ENCODE data around the gene KRT75. TPM values are rescaled to one million over a fixed set of nuclear protein-coding genes. Genes with fewer than 3 reads are reported as not detected.

Gene KRT75
- total RNA-seq, 1 experiment from 2014 or later, result not detected

GRCh38 chr12:52436000-52436827 lies 2.0 kb upstream of the KRT75 start:
- no peak for DNase-seq
- no peaks in the 10 kb centered on the region for H3K36me3 ChIP-seq (replicated peaks; ENCODE audit: control insufficient read depth, insufficient read depth, low read length)
- H3K27me3 ChIP-seq (ENCODE audit: control insufficient read depth, insufficient read depth, low read length), result no peaks in the 10 kb centered on the region; the same call in 1 of the 2 replicates
- H3K4me3 ChIP-seq (ENCODE audit: insufficient read depth, low read depth, low read length), result no peak overlapping the region

GRCh38 chr12:52435659-52435999 lies 1.5 kb upstream of the KRT75 start:
- no peaks in the 10 kb centered on the region for H3K36me3 ChIP-seq (replicated peaks; ENCODE audit: control insufficient read depth, insufficient read depth, low read length)
- DNase-seq, result no peak
- H3K27me3 ChIP-seq (ENCODE audit: control insufficient read depth, insufficient read depth, low read length), result no peaks in the 10 kb centered on the region; the same call in 1 of the 2 replicates
- H3K4me3 ChIP-seq (ENCODE audit: insufficient read depth, low read depth, low read length), result no peak overlapping the region

- H3K4me3 ChIP-seq (ENCODE audit: insufficient read depth, low read depth, low read length), result no peak overlapping the region
- DNase-seq, result no peak
- H3K36me3 ChIP-seq (replicated peaks; ENCODE audit: control insufficient read depth, insufficient read depth, low read length), result no peaks in the 10 kb centered on the region
- H3K27me3 ChIP-seq (ENCODE audit: control insufficient read depth, insufficient read depth, low read length), result no peaks in the 10 kb centered on the region; the same call in 1 of the 2 replicates
Observed at GRCh38 chr12:52434760-52435530, 774 bp upstream of the KRT75 start.

GRCh38 chr12:52433501-52434080 lies 580 bp downstream of the KRT75 start:
- no peak for DNase-seq
- H3K36me3 ChIP-seq (replicated peaks; ENCODE audit: control insufficient read depth, insufficient read depth, low read length), result no peaks in the 10 kb centered on the region

GRCh38 chr12:52432559-52433207 lies 1.5 kb downstream of the KRT75 start:
- no peak for DNase-seq
- Histone ChIP-seq H3K36me3 (replicated peaks; ENCODE audit: control insufficient read depth, insufficient read depth, low read length) (no peaks in the 10 kb centered on the region), H3K4me3 (ENCODE audit: insufficient read depth, low read depth, low read length) (no peak overlapping the region), H3K27me3 (ENCODE audit: control insufficient read depth, insufficient read depth, low read length) (no peaks in the 10 kb centered on the region)

More at GRCh38 chr12:52433501-52434080, 580 bp downstream of the KRT75 start:
- Histone ChIP-seq H3K27me3 (ENCODE audit: control insufficient read depth, insufficient read depth, low read length) (no peaks in the 10 kb centered on the region), H3K4me3 (ENCODE audit: insufficient read depth, low read depth, low read length) (no peak overlapping the region)

GRCh38 chr12:52428121-52428520 lies 6.0 kb downstream of the KRT75 start:
- no peak for DNase-seq
- H3K36me3 ChIP-seq (replicated peaks; ENCODE audit: control insufficient read depth, insufficient read depth, low read length), result no peaks in the 10 kb centered on the region
- H3K27me3 ChIP-seq (ENCODE audit: control insufficient read depth, insufficient read depth, low read length), result no peaks in the 10 kb centered on the region
- no peak overlapping the region for H3K4me3 ChIP-seq (ENCODE audit: insufficient read depth, low read depth, low read length)

- no peak for DNase-seq
- Histone ChIP-seq H3K36me3 (replicated peaks; ENCODE audit: control insufficient read depth, insufficient read depth, low read length) (no peaks in the 10 kb centered on the region), H3K27me3 (ENCODE audit: control insufficient read depth, insufficient read depth, low read length) (no peaks in the 10 kb centered on the region), H3K4me3 (ENCODE audit: insufficient read depth, low read depth, low read length) (no peak overlapping the region)
Observed at GRCh38 chr12:52427083-52427482, 7.1 kb downstream of the KRT75 start.

GRCh38 chr12:52426034-52426433 lies 8.1 kb downstream of the KRT75 start:
- no peak for DNase-seq
- Histone ChIP-seq H3K27me3 (ENCODE audit: control insufficient read depth, insufficient read depth, low read length) (no peaks in the 10 kb centered on the region), H3K4me3 (ENCODE audit: insufficient read depth, low read depth, low read length) (no peak overlapping the region), H3K36me3 (replicated peaks; ENCODE audit: control insufficient read depth, insufficient read depth, low read length) (no peaks in the 10 kb centered on the region)

- Histone ChIP-seq H3K27me3 (ENCODE audit: control insufficient read depth, insufficient read depth, low read length) (no peaks in the 10 kb centered on the region), H3K4me3 (ENCODE audit: insufficient read depth, low read depth, low read length) (no peak overlapping the region), H3K36me3 (replicated peaks; ENCODE audit: control insufficient read depth, insufficient read depth, low read length) (no peaks in the 10 kb centered on the region)
- no peak for DNase-seq
Observed at GRCh38 chr12:52425466-52425865, 8.7 kb downstream of the KRT75 start.

GRCh38 chr12:52423661-52424500 lies 10.3 kb downstream of the KRT75 start:
- DNase-seq, result no peak
- H3K36me3 ChIP-seq (replicated peaks; ENCODE audit: control insufficient read depth, insufficient read depth, low read length), result no peaks in the 10 kb centered on the region
- no peaks in the 10 kb centered on the region for H3K27me3 ChIP-seq (ENCODE audit: control insufficient read depth, insufficient read depth, low read length)
- H3K4me3 ChIP-seq (ENCODE audit: insufficient read depth, low read depth, low read length), result no peak overlapping the region

- no peaks in the 10 kb centered on the region for H3K36me3 ChIP-seq (replicated peaks; ENCODE audit: control insufficient read depth, insufficient read depth, low read length)
- no peak overlapping the region for H3K4me3 ChIP-seq (ENCODE audit: insufficient read depth, low read depth, low read length)
- DNase-seq, result no peak
- no peaks in the 10 kb centered on the region for H3K27me3 ChIP-seq (ENCODE audit: control insufficient read depth, insufficient read depth, low read length)
Observed at GRCh38 chr12:52423035-52423434, 11.1 kb downstream of the KRT75 start.

GRCh38 chr12:52419656-52420055 lies 14.5 kb downstream of the KRT75 start:
- DNase-seq, result no peak
- H3K27me3 ChIP-seq (ENCODE audit: control insufficient read depth, insufficient read depth, low read length), result no peaks in the 10 kb centered on the region
- H3K36me3 ChIP-seq (replicated peaks; ENCODE audit: control insufficient read depth, insufficient read depth, low read length), result no peaks in the 10 kb centered on the region
- H3K4me3 ChIP-seq (ENCODE audit: insufficient read depth, low read depth, low read length), result no peak overlapping the region

GRCh38 chr12:52418576-52419110 lies 15.5 kb downstream of the KRT75 start:
- H3K36me3 ChIP-seq (replicated peaks; ENCODE audit: control insufficient read depth, insufficient read depth, low read length), result no peaks in the 10 kb centered on the region
- DNase-seq, result no peak
- H3K27me3 ChIP-seq (ENCODE audit: control insufficient read depth, insufficient read depth, low read length), result no peaks in the 10 kb centered on the region
- no peak overlapping the region for H3K4me3 ChIP-seq (ENCODE audit: insufficient read depth, low read depth, low read length)
